ENCODE results near the gene CCDC54. TPM values are rescaled to one million over a fixed set of nuclear protein-coding genes. Genes with fewer than 3 reads are reported as not detected.
"Not testable (repeated sequence)": the region's sequence is repeated elsewhere in the genome, so short reads cannot be mapped to it uniquely, and the experiment has no call there.

Gene CCDC54
- not detected for total RNA-seq
- not detected for polyA plus RNA-seq

DNA sequence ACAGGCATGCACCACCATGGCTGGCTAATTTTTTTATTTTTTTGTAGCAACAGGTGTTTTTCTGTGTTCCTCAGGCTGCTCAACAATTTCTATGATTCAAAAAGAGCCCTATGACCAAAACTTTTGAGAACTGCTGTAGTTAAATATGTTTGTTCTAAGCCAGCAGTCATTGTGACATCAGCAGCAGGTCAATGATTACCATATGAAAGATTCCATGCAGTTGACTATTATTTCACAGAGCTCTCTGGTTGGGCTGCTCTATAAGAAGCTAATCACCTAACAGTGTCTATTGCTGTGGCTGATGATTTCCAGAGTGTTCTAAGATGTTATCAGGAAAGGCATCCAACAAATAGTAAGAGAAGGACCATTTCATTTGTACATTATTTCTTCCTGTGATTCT, at the start of gene CCDC54:
CCDC54 (plus strand) TSS at position 289 of the 400 bp plus-strand sequence. CDS start 149 bp downstream, outside the sequence.
- Histone ChIP-seq H3K27me3 (no peaks in the 10 kb centered on the region), H3K27ac (no peak within 1 kb of the TSS), H3K4me3 (no peak within 1 kb of the TSS), H3K4me1 (no peaks in the 10 kb centered on the region), H3K36me3 (no peaks in the 10 kb centered on the region), H3K9me3 (no peaks in the 10 kb centered on the region)
- no peak for DNase-seq
- TF ChIP-seq POLR2AphosphoS5 (IDR thresholded peaks at IDR 0.05) (no peak), EP300 (IDR thresholded peaks at IDR 0.05) (no peak), POLR2A (IDR thresholded peaks at IDR 0.05) (no peak)
- TF ChIP-seq, protein P1, sequence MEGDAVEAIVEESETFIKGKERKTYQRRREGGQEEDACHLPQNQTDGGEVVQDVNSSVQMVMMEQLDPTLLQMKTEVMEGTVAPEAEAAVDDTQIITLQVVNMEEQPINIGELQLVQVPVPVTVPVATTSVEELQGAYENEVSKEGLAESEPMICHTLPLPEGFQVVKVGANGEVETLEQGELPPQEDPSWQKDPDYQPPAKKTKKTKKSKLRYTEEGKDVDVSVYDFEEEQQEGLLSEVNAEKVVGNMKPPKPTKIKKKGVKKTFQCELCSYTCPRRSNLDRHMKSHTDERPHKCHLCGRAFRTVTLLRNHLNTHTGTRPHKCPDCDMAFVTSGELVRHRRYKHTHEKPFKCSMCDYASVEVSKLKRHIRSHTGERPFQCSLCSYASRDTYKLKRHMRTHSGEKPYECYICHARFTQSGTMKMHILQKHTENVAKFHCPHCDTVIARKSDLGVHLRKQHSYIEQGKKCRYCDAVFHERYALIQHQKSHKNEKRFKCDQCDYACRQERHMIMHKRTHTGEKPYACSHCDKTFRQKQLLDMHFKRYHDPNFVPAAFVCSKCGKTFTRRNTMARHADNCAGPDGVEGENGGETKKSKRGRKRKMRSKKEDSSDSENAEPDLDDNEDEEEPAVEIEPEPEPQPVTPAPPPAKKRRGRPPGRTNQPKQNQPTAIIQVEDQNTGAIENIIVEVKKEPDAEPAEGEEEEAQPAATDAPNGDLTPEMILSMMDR (IDR thresholded peaks at IDR 0.05) = no peak
- intact Hi-C loops (cut with DNase I) = no loop called here

DNA sequence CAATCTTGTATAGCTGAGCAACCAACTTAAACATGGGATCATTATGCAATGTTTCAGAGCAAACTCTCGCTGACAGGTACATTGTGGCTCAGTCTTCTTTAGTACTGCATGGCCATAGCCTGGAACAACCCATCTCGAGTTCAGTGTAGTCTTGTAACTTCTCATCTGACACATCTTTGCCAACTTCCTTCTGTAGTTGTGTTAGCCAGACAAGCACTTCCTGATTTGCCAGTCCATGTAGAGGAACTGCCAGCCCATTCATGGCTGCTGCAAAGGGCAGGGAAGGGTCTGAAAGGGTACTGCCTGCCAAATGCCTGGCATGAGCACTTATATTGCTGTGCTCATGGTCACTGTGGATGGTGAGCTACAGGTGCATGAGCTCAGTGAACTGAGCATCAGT, 49.2 kb upstream of the CCDC54 start:
- Histone ChIP-seq H3K4me1 (no peaks in the 10 kb centered on the region), H3K27me3 (no peaks in the 10 kb centered on the region), H3K27ac (no peak overlapping the region), H3K9me3 (no peaks in the 10 kb centered on the region), H3K36me3 (no peaks in the 10 kb centered on the region), H3K4me3 (no peak overlapping the region)
- intact Hi-C loops (cut with DNase I) = no loop called here
- TF ChIP-seq, protein P1 (IDR thresholded peaks at IDR 0.05) = no peak
- TF ChIP-seq EP300 (IDR thresholded peaks at IDR 0.05) (no peak), POLR2AphosphoS5 (IDR thresholded peaks at IDR 0.05) (no peak), POLR2A (IDR thresholded peaks at IDR 0.05) (no peak)
- DNase-seq = no peak
- 68 to 76% methylated on average over 2 of the region's 2 CpGs for WGBS, 2 donors

DNA sequence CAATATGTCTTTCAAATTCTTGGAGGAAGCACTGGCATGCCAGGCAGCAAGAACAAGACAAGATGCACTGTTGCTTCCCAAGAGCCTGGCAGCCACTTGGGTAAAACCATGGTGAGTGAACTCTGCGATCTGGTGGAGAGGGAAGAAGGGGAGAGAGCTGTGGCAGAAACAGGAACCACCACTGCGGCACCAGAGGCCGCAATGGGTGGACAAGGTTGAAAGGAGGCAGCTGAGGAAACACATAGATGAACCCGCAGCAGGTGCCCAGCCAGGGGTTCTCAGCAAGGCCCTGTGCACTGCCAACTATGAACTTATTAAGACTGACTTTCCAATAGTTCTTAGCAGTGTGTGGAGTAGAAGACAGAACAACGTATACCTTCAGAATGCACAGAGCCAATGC, 48.2 kb upstream of the CCDC54 start:
- Histone ChIP-seq H3K27ac (no peak overlapping the region), H3K9me3 (no peaks in the 10 kb centered on the region), H3K36me3 (no peaks in the 10 kb centered on the region), H3K4me1 (no peaks in the 10 kb centered on the region), H3K27me3 (no peaks in the 10 kb centered on the region), H3K4me3 (no peak overlapping the region)
- DNase-seq = no peak
- intact Hi-C loops (cut with DNase I) = no loop called here
- TF ChIP-seq EP300 (IDR thresholded peaks at IDR 0.05) (no peak), POLR2AphosphoS5 (IDR thresholded peaks at IDR 0.05) (no peak), POLR2A (IDR thresholded peaks at IDR 0.05) (no peak)
- TF ChIP-seq, protein P1 (IDR thresholded peaks at IDR 0.05) = no peak
- 79 to 82% methylated on average over 5 of the region's 5 CpGs for WGBS, 2 donors

DNA sequence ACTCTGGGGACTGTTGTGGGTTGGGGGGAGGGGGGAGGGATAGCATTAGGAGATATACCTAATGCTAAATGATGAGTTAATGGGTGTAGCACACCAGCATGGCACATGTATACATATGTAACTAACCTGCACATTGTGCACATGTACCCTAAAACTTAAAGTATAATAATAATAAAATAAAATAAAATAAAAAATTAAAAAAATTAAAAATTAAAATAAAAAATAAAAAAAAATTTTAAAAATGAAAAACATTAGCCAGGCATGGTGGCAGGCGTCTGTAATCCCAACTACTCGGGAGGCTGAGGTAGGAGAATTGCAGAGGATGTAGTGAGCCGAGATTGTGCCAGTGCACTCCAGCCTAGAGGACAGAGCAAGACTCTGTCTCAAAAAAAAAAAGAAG, 37.5 kb upstream of the CCDC54 start:
- DNase-seq; H3K9me3 ChIP-seq; H3K4me3 ChIP-seq; H3K27ac ChIP-seq; H3K27me3 ChIP-seq; intact Hi-C loops (cut with DNase I); H3K36me3 ChIP-seq; H3K4me1 ChIP-seq: not testable (repeated sequence)
- WGBS, 2 donors = 90 to 96% methylated on average over 3 of the region's 3 CpGs

DNA sequence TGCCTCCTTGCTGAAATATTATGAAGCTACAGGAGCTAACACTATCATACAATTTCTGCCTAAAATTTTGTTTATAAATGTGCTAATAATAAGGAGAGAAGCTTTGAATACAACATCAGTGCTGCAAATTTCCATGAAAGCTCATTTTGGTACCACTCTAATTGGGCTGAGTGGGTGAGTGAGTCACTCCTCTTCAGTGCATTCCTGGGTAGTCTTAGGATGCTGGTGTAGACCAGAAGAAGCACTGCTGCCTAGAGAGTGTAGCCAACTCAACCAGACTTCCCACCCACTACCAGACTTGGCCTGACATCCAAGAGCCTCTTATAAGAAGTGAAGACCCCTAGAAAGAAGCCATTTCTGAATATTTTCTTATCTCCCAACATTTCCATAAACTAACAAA, 32.5 kb upstream of the CCDC54 start:
- H3K4me1 ChIP-seq = no peaks in the 10 kb centered on the region
- H3K36me3 ChIP-seq = no peaks in the 10 kb centered on the region
- intact Hi-C loops (cut with DNase I) = no loop called here
- H3K4me3 ChIP-seq = no peak overlapping the region
- H3K9me3 ChIP-seq = no peaks in the 10 kb centered on the region
- TF ChIP-seq POLR2AphosphoS5 (IDR thresholded peaks at IDR 0.05) (no peak), POLR2A (IDR thresholded peaks at IDR 0.05) (no peak), EP300 (IDR thresholded peaks at IDR 0.05) (no peak)
- TF ChIP-seq, protein P1 (IDR thresholded peaks at IDR 0.05) = no peak
- H3K27ac ChIP-seq = no peak overlapping the region
- DNase-seq = no peak
- H3K27me3 ChIP-seq = no peaks in the 10 kb centered on the region

All from sigmoid colon (tissue), 7 donors.